ENCODE results near the gene DRICH1.
"Not testable (repeated sequence)": the region's sequence is repeated elsewhere in the genome, so short reads cannot be mapped to it uniquely, and the experiment has no call there.

Gene DRICH1

GRCh38 chr22:23640206-23640605 lies 8.1 kb upstream of the DRICH1 start:
- not testable (repeated sequence) for H3K9ac ChIP-seq (ENCODE audit: low read length); H3K27me3 ChIP-seq (replicated peaks; ENCODE audit: control insufficient read depth, insufficient read depth, low read length); H3K4me1 ChIP-seq (ENCODE audit: control insufficient read depth, insufficient read depth, low read length); H3K4me3 ChIP-seq (ENCODE audit: low read length); H3K36me3 ChIP-seq (ENCODE audit: control insufficient read depth, insufficient read depth, low read length, severe bottlenecking); H3K9me3 ChIP-seq (ENCODE audit: control insufficient read depth, low read length); DNase-seq (ENCODE audit: low read depth)

- no peak for DNase-seq (ENCODE audit: low read depth)
- H3K36me3 ChIP-seq (ENCODE audit: control insufficient read depth, insufficient read depth, low read length, severe bottlenecking): no peaks in the 10 kb centered on the region
- H3K4me1 ChIP-seq (ENCODE audit: control insufficient read depth, insufficient read depth, low read length): no peaks in the 10 kb centered on the region
- H3K9ac ChIP-seq (ENCODE audit: low read length): no peak overlapping the region
- no peaks in the 10 kb centered on the region for H3K9me3 ChIP-seq (ENCODE audit: control insufficient read depth, low read length)
- no peaks in the 10 kb centered on the region for H3K27me3 ChIP-seq (replicated peaks; ENCODE audit: control insufficient read depth, insufficient read depth, low read length)
- H3K4me3 ChIP-seq (ENCODE audit: low read length): no peak overlapping the region
Observed at GRCh38 chr22:23639661-23640060, 7.5 kb upstream of the DRICH1 start.

GRCh38 chr22:23638611-23639010 lies 6.5 kb upstream of the DRICH1 start:
- Histone ChIP-seq H3K9ac (ENCODE audit: low read length) (no peak overlapping the region), H3K4me3 (ENCODE audit: low read length) (no peak overlapping the region), H3K9me3 (ENCODE audit: control insufficient read depth, low read length) (no peaks in the 10 kb centered on the region), H3K27me3 (replicated peaks; ENCODE audit: control insufficient read depth, insufficient read depth, low read length) (no peaks in the 10 kb centered on the region), H3K36me3 (ENCODE audit: control insufficient read depth, insufficient read depth, low read length, severe bottlenecking) (no peaks in the 10 kb centered on the region), H3K4me1 (ENCODE audit: control insufficient read depth, insufficient read depth, low read length) (no peaks in the 10 kb centered on the region)
- DNase-seq (ENCODE audit: low read depth): no peak

GRCh38 chr22:23635291-23635690 lies 3.2 kb upstream of the DRICH1 start:
- H3K4me3 ChIP-seq (ENCODE audit: low read length); H3K9ac ChIP-seq (ENCODE audit: low read length); DNase-seq (ENCODE audit: low read depth); H3K36me3 ChIP-seq (ENCODE audit: control insufficient read depth, insufficient read depth, low read length, severe bottlenecking); H3K4me1 ChIP-seq (ENCODE audit: control insufficient read depth, insufficient read depth, low read length); H3K9me3 ChIP-seq (ENCODE audit: control insufficient read depth, low read length); H3K27me3 ChIP-seq (replicated peaks; ENCODE audit: control insufficient read depth, insufficient read depth, low read length): not testable (repeated sequence)

GRCh38 chr22:23628056-23628743 lies 3.9 kb downstream of the DRICH1 start:
- not testable (repeated sequence) for H3K4me1 ChIP-seq (ENCODE audit: control insufficient read depth, insufficient read depth, low read length); DNase-seq (ENCODE audit: low read depth); H3K27me3 ChIP-seq (replicated peaks; ENCODE audit: control insufficient read depth, insufficient read depth, low read length); H3K9me3 ChIP-seq (ENCODE audit: control insufficient read depth, low read length); H3K9ac ChIP-seq (ENCODE audit: low read length); H3K4me3 ChIP-seq (ENCODE audit: low read length); H3K36me3 ChIP-seq (ENCODE audit: control insufficient read depth, insufficient read depth, low read length, severe bottlenecking)

GRCh38 chr22:23627401-23628055 lies 4.6 kb downstream of the DRICH1 start:
- not testable (repeated sequence) for H3K9me3 ChIP-seq (ENCODE audit: control insufficient read depth, low read length); H3K4me1 ChIP-seq (ENCODE audit: control insufficient read depth, insufficient read depth, low read length); H3K36me3 ChIP-seq (ENCODE audit: control insufficient read depth, insufficient read depth, low read length, severe bottlenecking); H3K27me3 ChIP-seq (replicated peaks; ENCODE audit: control insufficient read depth, insufficient read depth, low read length); H3K9ac ChIP-seq (ENCODE audit: low read length); H3K4me3 ChIP-seq (ENCODE audit: low read length)
- DNase-seq (ENCODE audit: low read depth): peak; percentile 22

- no peak for DNase-seq (ENCODE audit: low read depth)
- no peaks in the 10 kb centered on the region for H3K27me3 ChIP-seq (replicated peaks; ENCODE audit: control insufficient read depth, insufficient read depth, low read length)
- no peaks in the 10 kb centered on the region for H3K4me1 ChIP-seq (ENCODE audit: control insufficient read depth, insufficient read depth, low read length)
Observed at GRCh38 chr22:23626286-23626975, 5.7 kb downstream of the DRICH1 start.

GRCh38 chr22:23622634-23623033 lies 9.5 kb downstream of the DRICH1 start:
- H3K9ac ChIP-seq (ENCODE audit: low read length): no peak overlapping the region
- no peaks in the 10 kb centered on the region for H3K27me3 ChIP-seq (replicated peaks; ENCODE audit: control insufficient read depth, insufficient read depth, low read length)
- H3K4me1 ChIP-seq (ENCODE audit: control insufficient read depth, insufficient read depth, low read length): no peaks in the 10 kb centered on the region

More at GRCh38 chr22:23626286-23626975, 5.7 kb downstream of the DRICH1 start:
- H3K36me3 ChIP-seq (ENCODE audit: control insufficient read depth, insufficient read depth, low read length, severe bottlenecking): no peaks in the 10 kb centered on the region
- no peaks in the 10 kb centered on the region for H3K9me3 ChIP-seq (ENCODE audit: control insufficient read depth, low read length)
- no peak overlapping the region for H3K9ac ChIP-seq (ENCODE audit: low read length)
- no peak overlapping the region for H3K4me3 ChIP-seq (ENCODE audit: low read length)

GRCh38 chr22:23621916-23622315 lies 10.2 kb downstream of the DRICH1 start:
- H3K27me3 ChIP-seq (replicated peaks; ENCODE audit: control insufficient read depth, insufficient read depth, low read length); H3K9ac ChIP-seq (ENCODE audit: low read length); H3K36me3 ChIP-seq (ENCODE audit: control insufficient read depth, insufficient read depth, low read length, severe bottlenecking); DNase-seq (ENCODE audit: low read depth); H3K4me1 ChIP-seq (ENCODE audit: control insufficient read depth, insufficient read depth, low read length); H3K9me3 ChIP-seq (ENCODE audit: control insufficient read depth, low read length); H3K4me3 ChIP-seq (ENCODE audit: low read length): not testable (repeated sequence)

More at GRCh38 chr22:23622634-23623033, 9.5 kb downstream of the DRICH1 start:
- H3K4me3 ChIP-seq (ENCODE audit: low read length): no peak overlapping the region
- H3K9me3 ChIP-seq (ENCODE audit: control insufficient read depth, low read length): no peaks in the 10 kb centered on the region
- DNase-seq (ENCODE audit: low read depth): peak; percentile 43
- no peaks in the 10 kb centered on the region for H3K36me3 ChIP-seq (ENCODE audit: control insufficient read depth, insufficient read depth, low read length, severe bottlenecking)

GRCh38 chr22:23621082-23621780 lies 10.9 kb downstream of the DRICH1 start:
- H3K4me1 ChIP-seq (ENCODE audit: control insufficient read depth, insufficient read depth, low read length): no peaks in the 10 kb centered on the region
- no peaks in the 10 kb centered on the region for H3K9me3 ChIP-seq (ENCODE audit: control insufficient read depth, low read length)
- no peak overlapping the region for H3K9ac ChIP-seq (ENCODE audit: low read length)
- no peak overlapping the region for H3K4me3 ChIP-seq (ENCODE audit: low read length)
- H3K27me3 ChIP-seq (replicated peaks; ENCODE audit: control insufficient read depth, insufficient read depth, low read length): no peaks in the 10 kb centered on the region
- H3K36me3 ChIP-seq (ENCODE audit: control insufficient read depth, insufficient read depth, low read length, severe bottlenecking): no peaks in the 10 kb centered on the region
- no peak for DNase-seq (ENCODE audit: low read depth)

All from adipocyte (in vitro differentiated cells).